T47D (cell line): ENCODE results near the gene ZNF827.

Experiments used
- DNase-seq, 2 experiments: peaks; one replicate each; pipeline versions ENCODE4 v3.0.0 to v3.0.0-alpha.2; 2011 to 2012; ENCODE audit warnings: low read depth in 1 of 2, low spot score in 1 of 2
- JUND ChIP-seq: IDR thresholded peaks from 2 replicates; pipeline ENCODE4 v1.6.1; 2012; ENCODE audit warnings: low read depth
- in situ Hi-C: cut with HindIII; loops from 2 replicates; pipeline ENCODE4 v1.10.0; 2016; ENCODE audit warnings: low sequenced_read_pairs, low pct_unique_long_range_greater_than_20kb

The ZNF827 gene

GRCh38 chr4:145891958-145892357 is 46.7 kb downstream of the ZNF827 start:
- in situ Hi-C loops: no loop called here
- DNase-seq: no peak
- TF ChIP-seq JUND: no peak

- TF ChIP-seq JUND: no peak
- DNase-seq: no peak
Observed at GRCh38 chr4:145890689-145891088, 47.9 kb downstream of the ZNF827 start.

GRCh38 chr4:145888393-145888792 is 50.2 kb downstream of the ZNF827 start:
- in situ Hi-C loops: no loop called here
- TF ChIP-seq JUND: no peak
- peak in 1 of 2 experiments; percentile 15 for DNase-seq

More at GRCh38 chr4:145890689-145891088, 47.9 kb downstream of the ZNF827 start:
- in situ Hi-C loops: no loop called here

GRCh38 chr4:145887241-145887991 is 51.2 kb downstream of the ZNF827 start:
- in situ Hi-C loops: no loop called here
- TF ChIP-seq JUND: no peak
- DNase-seq: no peak

- in situ Hi-C loops: no loop called here
- DNase-seq: no peak
- no peak for TF ChIP-seq JUND
Observed at GRCh38 chr4:145886871-145887240, 51.8 kb downstream of the ZNF827 start.

- in situ Hi-C loops: no loop called here
- TF ChIP-seq JUND: no peak
- DNase-seq: no peak
Observed at GRCh38 chr4:145885666-145886065, 53.0 kb downstream of the ZNF827 start.

GRCh38 chr4:145884775-145885174 is 53.8 kb downstream of the ZNF827 start:
- DNase-seq: no peak
- TF ChIP-seq JUND: no peak
- in situ Hi-C loops: no loop called here

GRCh38 chr4:145883101-145883694 is 55.4 kb downstream of the ZNF827 start:
- TF ChIP-seq JUND: no peak
- no peak for DNase-seq
- in situ Hi-C loops: no loop called here

GRCh38 chr4:145882604-145883003 is 56.0 kb downstream of the ZNF827 start:
- TF ChIP-seq JUND: no peak
- no peak for DNase-seq
- in situ Hi-C loops: no loop called here

GRCh38 chr4:145881989-145882388 is 56.6 kb downstream of the ZNF827 start:
- in situ Hi-C loops: no loop called here
- no peak for TF ChIP-seq JUND
- peak; percentile 11 to 73 for DNase-seq

GRCh38 chr4:145881576-145881975 is 57.0 kb downstream of the ZNF827 start:
- TF ChIP-seq JUND: no peak
- in situ Hi-C loops: no loop called here
- no peak for DNase-seq

- TF ChIP-seq JUND: no peak
- in situ Hi-C loops: no loop called here
- DNase-seq: no peak
Observed at GRCh38 chr4:145880355-145880960, 58.2 kb downstream of the ZNF827 start.

- in situ Hi-C loops: no loop called here
- DNase-seq: no peak
- no peak for TF ChIP-seq JUND
Observed at GRCh38 chr4:145879598-145879997, 59.0 kb downstream of the ZNF827 start.
